Esophagus squamous epithelium (tissue), 5 donors: ENCODE results near the gene FURIN. TPM values are rescaled to one million over a fixed set of nuclear protein-coding genes. Genes with fewer than 3 reads are reported as not detected.
A peak's percentile ranks its signal among the peaks of the same experiment; 100 is the strongest.
"Not testable (repeated sequence)": the region's sequence is repeated elsewhere in the genome, so short reads cannot be mapped to it uniquely, and the experiment has no call there.

Experiments
- DNase-seq: peaks from one replicate; lab custom pipeline; 2025; lab: John Stamatoyannopoulos, UW
- H3K27ac ChIP-seq, 4 donors: fragments of 200-600 bp; sonication (generic); one replicate each; pipeline ENCODE4 v1.5.1; 2016 to 2019; ENCODE audit warnings: mild to moderate bottlenecking in 1 of 4
- H3K27me3 ChIP-seq, 4 donors: fragments of 200-600 bp; sonication (generic); 1 replicate in 3 of 4; 2 replicates in 1 of 4; pipeline versions ENCODE4 v1.5.1 to v1.6.0; 2017 to 2021; ENCODE audit warnings: antibody characterized with exemption in 1 of 4
- H3K36me3 ChIP-seq, 3 donors: fragments of 200-600 bp; sonication (generic); one replicate each; pipeline ENCODE4 v1.5.1; 2016 to 2019
- H3K4me1 ChIP-seq, 3 donors: fragments of 200-600 bp; sonication (generic); one replicate each; pipeline ENCODE4 v1.5.1; 2017 to 2019
- H3K4me3 ChIP-seq, 4 donors: fragments of 200-600 bp; sonication (generic); 1 replicate in 3 of 4; 2 replicates in 1 of 4; pipeline ENCODE4 v1.5.1; 2016 to 2019; ENCODE audit warnings: mild to moderate bottlenecking in 2 of 4, moderate library complexity in 1 of 4
- H3K9me3 ChIP-seq, 3 donors: fragments of 200-600 bp; sonication (generic); one replicate each; pipeline ENCODE4 v1.5.1; 2016 to 2019
- POLR2A ChIP-seq, 4 donors: fragments of 450-650 bp; IDR thresholded peaks; one replicate each; pipeline ENCODE4 v1.6.1; 2017; ENCODE audit warnings: antibody characterized with exemption in 4 of 4, mild to moderate bottlenecking in 4 of 4, moderate library complexity in 3 of 4
- WGBS, 2 donors: methylation state at CpG; one replicate each; pipeline ENCODE4 v1.1.5; 2018; 5-methylcytosine and 5-hydroxymethylcytosine counted together
- intact Hi-C: fragments of 100-400 bp; cut with DNase I; formaldehyde crosslinking; loops from one replicate; pipeline ENCODE4 v1.15.0; 2022
- total RNA-seq, 4 donors: library from RNA; depleted of rRNA; stranded (reverse); fragments of >200 nt; gene quantifications; one replicate each; pipeline ENCODE4 v1.1.0, GENCODE V29; 2016
- TF ChIP-seq, protein P1 (sequence below), 6 experiments: fragments of 450-650 bp in 4 of 6; fragments of 200-600 bp in 2 of 6; sonication (generic) in 2 of 6; IDR thresholded peaks; one replicate each; pipeline ENCODE4 v1.5.1; 2016 to 2019; ENCODE audit warnings: antibody characterized with exemption in 6 of 6, mild to moderate bottlenecking in 4 of 6, moderate library complexity in 4 of 6
- donor health status: DM: yes; HTN: yes; CAD: no.

FURIN gene
- total RNA-seq, 4 donors from 2014 or later, result 27.7 to 43.3 (median 38.5) TPM

DNA sequence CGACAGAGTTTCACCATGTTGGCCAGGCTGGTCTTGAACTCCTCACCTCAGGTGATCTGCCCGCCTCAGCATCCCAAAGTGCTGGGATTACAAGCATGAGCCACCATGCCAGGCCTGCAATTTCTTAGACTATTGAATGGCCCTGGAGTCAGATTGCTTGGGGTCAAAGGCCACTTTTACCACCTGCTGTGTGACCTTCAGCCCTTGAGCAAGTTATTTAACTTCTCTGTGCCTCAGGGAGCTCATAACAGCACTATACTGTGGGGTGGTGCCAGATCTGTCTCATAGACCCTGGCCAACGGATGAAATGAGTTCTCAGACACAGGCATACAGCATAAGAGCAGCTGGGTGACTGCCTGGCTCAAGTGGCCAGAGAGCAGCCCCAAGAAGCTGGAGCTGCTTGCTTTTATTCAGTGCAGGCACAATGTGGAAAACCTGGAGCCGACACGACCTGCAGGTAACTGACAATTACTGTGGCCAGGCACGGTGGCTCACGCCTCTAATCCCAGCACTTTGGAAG, 44.9 kb upstream of the FURIN start:
- H3K27me3 ChIP-seq, result no peaks in the 10 kb centered on the region
- TF ChIP-seq POLR2A (IDR thresholded peaks at IDR 0.05), result no peak
- TF ChIP-seq, protein P1, sequence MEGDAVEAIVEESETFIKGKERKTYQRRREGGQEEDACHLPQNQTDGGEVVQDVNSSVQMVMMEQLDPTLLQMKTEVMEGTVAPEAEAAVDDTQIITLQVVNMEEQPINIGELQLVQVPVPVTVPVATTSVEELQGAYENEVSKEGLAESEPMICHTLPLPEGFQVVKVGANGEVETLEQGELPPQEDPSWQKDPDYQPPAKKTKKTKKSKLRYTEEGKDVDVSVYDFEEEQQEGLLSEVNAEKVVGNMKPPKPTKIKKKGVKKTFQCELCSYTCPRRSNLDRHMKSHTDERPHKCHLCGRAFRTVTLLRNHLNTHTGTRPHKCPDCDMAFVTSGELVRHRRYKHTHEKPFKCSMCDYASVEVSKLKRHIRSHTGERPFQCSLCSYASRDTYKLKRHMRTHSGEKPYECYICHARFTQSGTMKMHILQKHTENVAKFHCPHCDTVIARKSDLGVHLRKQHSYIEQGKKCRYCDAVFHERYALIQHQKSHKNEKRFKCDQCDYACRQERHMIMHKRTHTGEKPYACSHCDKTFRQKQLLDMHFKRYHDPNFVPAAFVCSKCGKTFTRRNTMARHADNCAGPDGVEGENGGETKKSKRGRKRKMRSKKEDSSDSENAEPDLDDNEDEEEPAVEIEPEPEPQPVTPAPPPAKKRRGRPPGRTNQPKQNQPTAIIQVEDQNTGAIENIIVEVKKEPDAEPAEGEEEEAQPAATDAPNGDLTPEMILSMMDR (IDR thresholded peaks at IDR 0.05), result no peak
- H3K36me3 ChIP-seq, result no peaks in the 10 kb centered on the region
- H3K4me1 ChIP-seq, result peaks cover 0 to 4% (median 2%) of the 10 kb centered on the region in 3 donors
- H3K9me3 ChIP-seq, result no peaks in the 10 kb centered on the region
- no peak for DNase-seq
- intact Hi-C loops, result no loop called here
- WGBS, 2 donors, result 87 to 100% methylated on average over 2 to 7 of the region's 7 CpGs
- no peak overlapping the region for H3K4me3 ChIP-seq
- no peak overlapping the region for H3K27ac ChIP-seq

DNA sequence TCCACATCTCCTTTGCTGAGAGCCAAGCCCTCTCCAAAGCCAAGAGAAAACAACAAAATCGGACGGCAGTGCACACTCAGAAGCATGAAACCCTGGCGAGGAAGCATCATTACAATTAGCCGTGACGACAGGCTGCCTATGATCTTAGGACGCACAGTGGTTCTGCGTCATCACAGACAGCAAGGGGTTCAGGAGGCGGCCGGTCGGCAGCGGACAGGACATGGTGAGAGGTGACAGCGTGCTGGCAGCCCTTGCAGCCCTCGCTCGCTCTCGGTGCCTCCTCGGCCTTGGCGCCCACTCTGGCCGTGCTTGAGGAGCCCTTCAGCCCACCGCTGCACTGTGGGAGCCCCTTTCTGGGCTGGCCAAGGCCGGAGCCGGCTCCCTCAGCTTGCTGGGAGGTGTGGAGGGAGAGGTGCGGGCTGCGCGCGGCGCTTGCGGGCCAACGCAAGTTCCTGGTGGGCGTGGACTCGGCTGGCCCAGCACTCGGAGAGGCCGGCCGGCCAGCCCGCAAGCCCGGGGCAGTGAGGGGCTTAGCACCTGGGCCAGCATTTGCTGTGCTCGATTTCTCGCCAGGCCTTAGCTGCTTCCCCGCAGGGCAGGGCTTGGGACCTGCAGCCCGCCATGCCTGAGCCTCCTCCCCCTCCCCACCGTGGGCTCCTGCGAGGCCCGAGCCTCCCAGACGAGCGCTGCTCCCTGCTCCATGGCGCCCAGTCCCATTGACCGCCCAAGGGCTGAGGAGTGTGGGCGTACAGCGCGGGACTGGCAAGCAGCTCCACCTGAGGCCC, 43.1 kb upstream of the FURIN start:
- 90 to 93% methylated on average over 20 to 23 of the region's 49 CpGs for WGBS, 2 donors
- intact Hi-C loops, H3K27me3 ChIP-seq, H3K9me3 ChIP-seq, H3K36me3 ChIP-seq, H3K4me3 ChIP-seq, DNase-seq, H3K4me1 ChIP-seq, H3K27ac ChIP-seq: not testable (repeated sequence)

DNA sequence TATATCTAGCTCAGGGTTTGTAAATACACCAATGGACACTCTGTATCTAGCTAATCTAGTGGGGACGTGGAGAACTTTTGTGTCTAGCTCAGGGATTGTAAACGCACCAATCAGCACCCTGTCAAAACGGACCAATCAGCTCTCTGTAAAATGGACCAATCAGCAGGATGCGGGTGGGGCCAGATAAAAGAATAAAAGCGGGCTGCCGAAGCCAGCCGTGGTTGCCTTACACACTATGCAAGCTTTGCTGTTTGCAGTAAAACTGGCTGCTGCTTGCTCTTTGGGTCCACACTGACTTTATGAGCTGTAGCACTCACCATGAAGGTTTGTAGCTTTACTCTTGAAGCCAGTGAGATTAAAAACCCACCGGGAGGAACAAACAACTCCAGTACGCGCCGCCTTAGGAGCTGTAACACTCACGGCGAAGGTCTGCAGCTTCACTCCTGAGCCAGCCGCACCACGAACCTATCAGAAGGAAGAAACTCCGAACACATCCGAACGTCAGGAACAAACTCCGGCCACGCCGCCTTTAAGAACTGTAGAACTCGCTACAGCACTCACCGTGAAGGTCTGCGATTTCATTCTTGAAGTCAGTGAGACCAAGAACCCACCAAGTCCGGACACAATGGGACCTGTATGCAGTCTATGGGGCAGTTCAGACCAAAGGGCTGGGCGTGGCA, 42.0 kb upstream of the FURIN start:
- intact Hi-C loops, DNase-seq, H3K9me3 ChIP-seq, H3K27me3 ChIP-seq, H3K27ac ChIP-seq, H3K4me3 ChIP-seq, H3K36me3 ChIP-seq: not testable (repeated sequence)
- WGBS, 2 donors, result 91 to 92% methylated on average over 23 to 24 of the region's 26 CpGs
- H3K4me1 ChIP-seq, result peaks cover 0 to 13% (median 0%) of the 10 kb centered on the region in 3 donors

DNA sequence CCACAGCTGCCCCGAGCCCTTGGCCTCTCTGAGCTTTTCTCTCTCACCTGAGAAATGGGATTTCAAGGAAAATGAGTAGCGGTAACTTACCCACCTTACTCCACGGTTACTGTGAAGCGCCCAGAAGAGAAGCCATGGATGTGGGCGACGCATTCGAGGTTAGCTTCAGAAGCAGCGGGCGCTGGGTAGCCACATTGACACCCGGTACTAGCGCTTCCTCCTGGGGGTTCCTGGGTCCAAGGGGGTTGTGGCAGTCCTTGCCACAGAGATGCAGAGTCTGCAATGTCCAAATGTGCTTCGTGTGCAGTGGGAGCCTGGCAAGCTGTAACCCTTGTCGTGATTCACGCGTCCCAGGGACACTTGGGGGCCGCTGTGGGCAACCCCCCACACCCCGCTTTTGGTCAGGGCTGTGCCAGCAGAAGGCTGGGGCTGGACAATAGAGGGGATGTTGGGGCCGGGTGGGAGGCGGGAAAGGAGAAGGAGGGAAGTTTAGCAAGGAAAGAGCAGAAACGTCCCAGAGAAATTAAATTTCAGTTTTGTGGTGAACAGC, 41.4 kb upstream of the FURIN start:
- no peaks in the 10 kb centered on the region for H3K27me3 ChIP-seq
- no peaks in the 10 kb centered on the region for H3K36me3 ChIP-seq
- TF ChIP-seq, protein P1 (IDR thresholded peaks at IDR 0.05), result no peak
- no peak for TF ChIP-seq POLR2A (IDR thresholded peaks at IDR 0.05)
- no peak overlapping the region for H3K27ac ChIP-seq
- H3K4me1 ChIP-seq, result peaks cover 0 to 13% (median 0%) of the 10 kb centered on the region in 3 donors
- H3K4me3 ChIP-seq, result no peak overlapping the region
- intact Hi-C loops, result no loop called here
- H3K9me3 ChIP-seq, result no peaks in the 10 kb centered on the region
- DNase-seq, result no peak
- WGBS, 2 donors, result 88 to 90% methylated on average over 18 of the region's 20 CpGs

DNA sequence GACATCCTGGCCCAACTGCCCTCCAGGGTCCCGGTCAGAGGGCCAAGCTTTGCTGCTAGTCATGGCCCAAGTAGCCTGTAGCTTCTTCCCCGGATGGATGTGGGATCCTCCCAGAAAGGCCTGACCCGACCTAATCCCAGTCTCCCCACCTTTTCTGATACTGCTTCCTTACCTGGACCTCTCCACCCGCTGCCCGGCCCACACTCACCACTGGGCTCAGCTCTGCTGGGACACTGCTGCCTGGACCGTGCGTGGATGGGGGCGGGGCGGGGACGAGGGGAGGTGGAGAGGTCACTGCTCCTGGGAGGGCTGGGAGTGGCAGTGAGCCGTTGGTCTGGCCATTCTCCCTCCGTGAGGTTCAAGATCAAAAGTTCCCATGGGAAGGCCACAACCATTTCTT, 40.3 kb upstream of the FURIN start:
- Histone ChIP-seq H3K36me3 (no peaks in the 10 kb centered on the region), H3K4me3 (no peak overlapping the region), H3K27me3 (no peaks in the 10 kb centered on the region), H3K27ac (no peak overlapping the region), H3K9me3 (no peaks in the 10 kb centered on the region), H3K4me1 (peaks cover 0 to 13% (median 0%) of the 10 kb centered on the region in 3 donors)
- WGBS, 2 donors, result 72 to 100% methylated on average over 2 to 6 of the region's 12 CpGs
- TF ChIP-seq, protein P1 (IDR thresholded peaks at IDR 0.05), result no peak
- no peak for TF ChIP-seq POLR2A (IDR thresholded peaks at IDR 0.05)
- DNase-seq, result no peak
- intact Hi-C loops, result no loop called here

DNA sequence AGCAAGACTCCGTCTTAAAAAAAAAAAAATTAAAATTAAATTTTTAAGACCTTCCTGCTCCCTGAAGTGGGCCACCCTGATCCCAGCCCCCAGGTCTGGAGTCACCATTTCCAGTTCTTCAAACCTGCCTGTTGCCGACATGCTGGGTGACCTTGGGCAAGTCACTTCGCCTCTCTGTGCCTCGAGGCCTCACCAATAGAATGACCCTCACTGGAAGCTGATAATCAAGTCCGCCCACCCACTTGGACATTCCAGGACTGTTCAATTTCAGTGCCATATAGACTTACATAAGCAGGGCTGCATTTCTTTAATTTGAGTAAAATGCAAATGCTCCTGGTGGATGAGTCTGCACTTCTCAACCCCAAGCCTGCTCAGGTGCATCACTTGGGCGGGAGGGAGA, 39.3 kb upstream of the FURIN start:
- WGBS, 2 donors, result 83 to 88% methylated on average over 5 to 6 of the region's 6 CpGs
- no peak for DNase-seq
- intact Hi-C loops, result no loop called here
- Histone ChIP-seq H3K27me3 (no peaks in the 10 kb centered on the region), H3K36me3 (no peaks in the 10 kb centered on the region), H3K9me3 (no peaks in the 10 kb centered on the region), H3K4me3 (no peak overlapping the region), H3K4me1 (peaks cover 0 to 13% (median 0%) of the 10 kb centered on the region in 3 donors), H3K27ac (peak overlapping the region in 2 of 4 donors; percentile 70)
- no peak for TF ChIP-seq POLR2A (IDR thresholded peaks at IDR 0.05)
- TF ChIP-seq, protein P1 (IDR thresholded peaks at IDR 0.05), result no peak
